IMR-90 (cell line): ENCODE data around the gene ZFPL1. TPM values are rescaled to one million over a fixed set of nuclear protein-coding genes. Genes with fewer than 3 reads are reported as not detected.

Experiments used
- ATAC-seq: fragments of 200-7000 bp; cut with Tn5 transposase; 2 replicates; pipeline ENCODE4 v1.9.1; 2020; ENCODE audit warnings: low read depth, mild to moderate bottlenecking, moderate library complexity
- BruUV-seq: library from RNA; stranded (reverse); fragments of 400-500 nt; replicated peaks from 2 replicates; lab custom pipeline; 2021; lab: Mats Ljungman, UMichigan
- CTCF ChIA-PET: fragments of 300-600 bp; formaldehyde crosslinking; extraction: SDS; loops from one replicate; lab custom pipeline; 2021; ENCODE audit warnings: antibody characterized with exemption; lab: Yijun Ruan, JAX
- POLR2A ChIA-PET: fragments of 300-600 bp; sonication (Branson Sonifier 250); formaldehyde crosslinking; loops from one replicate; lab custom pipeline; 2022; ENCODE audit warnings: antibody characterized with exemption; ENCODE audit not compliant: unreplicated experiment; lab: Charles Lee
- DNase-seq: peaks from one replicate; pipeline ENCODE4 v3.0.0; 2013
- H2AFZ ChIP-seq: replicated peaks from 2 replicates; pipeline ENCODE3; 2013; ENCODE audit warnings: low read length, mild to moderate bottlenecking; ENCODE audit not compliant: poor library complexity
- H2AK5ac ChIP-seq: 2 replicates; pipeline ENCODE4 v1.6.1; 2013; ENCODE audit warnings: low read depth, low read length, inconsistent platforms
- H2AK9ac ChIP-seq: replicated peaks from 2 replicates; pipeline ENCODE3; 2013; ENCODE audit warnings: mild to moderate bottlenecking, low read depth, low read length, moderate library complexity; ENCODE audit not compliant: poor library complexity
- H2BK120ac ChIP-seq: 2 replicates; pipeline ENCODE4 v1.6.1; 2013; ENCODE audit warnings: low read depth, low read length, inconsistent platforms
- H2BK15ac ChIP-seq: 3 replicates; pipeline ENCODE4 v1.6.1; 2013; ENCODE audit warnings: low read depth, low read length, inconsistent platforms
- H2BK20ac ChIP-seq: 2 replicates; pipeline ENCODE4 v1.6.1; 2013; ENCODE audit warnings: low read depth, mild to moderate bottlenecking, inconsistent platforms, low read length, moderate library complexity
- H2BK5ac ChIP-seq: 2 replicates; pipeline ENCODE4 v1.6.1; 2013; ENCODE audit warnings: mild to moderate bottlenecking, low read depth, low read length, inconsistent platforms; ENCODE audit not compliant: poor library complexity, severe bottlenecking
- H3K14ac ChIP-seq: replicated peaks from 2 replicates; pipeline ENCODE4 v1.6.1; 2013; ENCODE audit warnings: low read depth, low read length, inconsistent platforms
- H3K18ac ChIP-seq: 2 replicates; pipeline ENCODE4 v1.6.1; 2013; ENCODE audit warnings: low read depth, low read length, control low read depth
- H3K23ac ChIP-seq: 2 replicates; pipeline ENCODE4 v1.6.1; 2013; ENCODE audit warnings: low read depth, low read length, inconsistent platforms
- H3K27ac ChIP-seq: 2 replicates; pipeline ENCODE4 v1.5.1; 2013; ENCODE audit warnings: mild to moderate bottlenecking, control low read depth, low read length; ENCODE audit not compliant: insufficient read depth
- H3K27me3 ChIP-seq: 2 replicates; pipeline ENCODE4 v1.6.1; 2013; ENCODE audit warnings: low read length; ENCODE audit not compliant: control insufficient read depth, insufficient read depth
- H3K36me3 ChIP-seq: 2 replicates; pipeline ENCODE4 v1.6.1; 2013; ENCODE audit warnings: low read length, mixed read lengths; ENCODE audit not compliant: control insufficient read depth, insufficient read depth
- H3K4ac ChIP-seq: 2 replicates; pipeline ENCODE4 v1.6.1; 2013; ENCODE audit warnings: low read depth, low read length, inconsistent platforms
- H3K4me1 ChIP-seq: 2 replicates; pipeline ENCODE4 v1.6.1; 2013; ENCODE audit warnings: low read length, mixed read lengths; ENCODE audit not compliant: control insufficient read depth, insufficient read depth
- H3K4me2 ChIP-seq: 2 replicates; pipeline ENCODE4 v1.6.1; 2013; ENCODE audit warnings: low read depth, mild to moderate bottlenecking, control low read depth, low read length, moderate library complexity
- H3K4me3 ChIP-seq: 2 replicates; pipeline ENCODE4 v1.5.1; 2013; ENCODE audit warnings: low read depth, mild to moderate bottlenecking, control low read depth, low read length, moderate library complexity; ENCODE audit not compliant: insufficient read depth
- H3K56ac ChIP-seq: 2 replicates; pipeline ENCODE4 v1.6.1; 2013; ENCODE audit warnings: low read length, inconsistent platforms; ENCODE audit not compliant: insufficient read depth; ENCODE audit errors: extremely low read depth
- H3K79me1 ChIP-seq, 2 experiments: 2 replicates each; pipeline ENCODE4 v1.6.1; 2013; ENCODE audit warnings: low read length in 2 of 2, inconsistent platforms in 1 of 2, low read depth in 1 of 2
- H3K9ac ChIP-seq: 2 replicates; pipeline ENCODE4 v1.6.1; 2013; ENCODE audit warnings: low read depth, low read length, control low read depth
- H3K9me1 ChIP-seq: 2 replicates; pipeline ENCODE4 v1.6.1; 2013; ENCODE audit warnings: low read length, inconsistent platforms; ENCODE audit not compliant: insufficient read depth
- H3K9me3 ChIP-seq: 2 replicates; pipeline ENCODE4 v1.6.1; 2013; ENCODE audit warnings: low read length; ENCODE audit not compliant: control insufficient read depth, insufficient read depth
- H4K20me1 ChIP-seq: 2 replicates; pipeline ENCODE4 v1.6.1; 2013; ENCODE audit warnings: low read length, inconsistent platforms; ENCODE audit not compliant: insufficient read depth
- H4K5ac ChIP-seq: 2 replicates; pipeline ENCODE4 v1.6.1; 2013; ENCODE audit warnings: mild to moderate bottlenecking, low read depth, low read length, control low read depth
- H4K8ac ChIP-seq, 2 experiments: 2 replicates each; pipeline ENCODE4 v1.6.1; 2013; ENCODE audit warnings: low read depth in 2 of 2, low read length in 2 of 2, control low read depth in 1 of 2, inconsistent platforms in 1 of 2
- H4K91ac ChIP-seq: 2 replicates; pipeline ENCODE4 v1.6.1; 2013; ENCODE audit warnings: low read depth, low read length, inconsistent platforms; ENCODE audit not compliant: insufficient read depth
- MAFK ChIP-seq: IDR thresholded peaks from 2 replicates; pipeline ENCODE4 v1.6.1; 2012; ENCODE audit warnings: low read depth, low read length, improper control_type of control experiment
- MXI1 ChIP-seq: IDR thresholded peaks from 2 replicates; pipeline ENCODE4 v1.6.1; 2012; ENCODE audit warnings: low read depth, mild to moderate bottlenecking, low read length, moderate library complexity, borderline replicate concordance
- RFX5 ChIP-seq: IDR thresholded peaks from 2 replicates; pipeline ENCODE4 v1.8.0; 2012; ENCODE audit warnings: low read depth, mild to moderate bottlenecking, low read length, moderate library complexity
- WGBS, 2 experiments: methylation state at CpG; one replicate each; pipeline versions ENCODE4 v1.1.5 to v1.1.7; 2013; ENCODE audit warnings: missing lambda C conversion rate in 2 of 2; ENCODE audit not compliant: insufficient read length in 1 of 2; ENCODE audit errors: extremely low coverage in 2 of 2; 5-methylcytosine and 5-hydroxymethylcytosine counted together
- dilution Hi-C: fragments of 300-500 bp; cut with HindIII; formaldehyde crosslinking; loops from one replicate; pipeline ENCODE4 v1.14.3; 2018; ENCODE audit warnings: low sequenced_read_pairs; ENCODE audit not compliant: unreplicated experiment
- in situ Hi-C: fragments of 300-500 bp; cut with MboI; formaldehyde crosslinking; loops from 3 replicates; pipeline ENCODE4 v1.14.3; 2019; ENCODE audit warnings: low sequenced_read_pairs, inconsistent platforms, mixed read lengths
- intact Hi-C: fragments of 100-400 bp; cut with micrococcal nuclease; formaldehyde crosslinking; loops from 2 replicates; pipeline ENCODE4 v1.10.0; 2022
- polyA plus RNA-seq, 3 experiments: library from polyadenylated mRNA; depleted of rRNA; stranded (reverse); fragments of >200 nt; gene quantifications; 2 replicates each; pipeline ENCODE4 v1.2.3, GENCODE V29; 2012; ENCODE audit warnings: low replicate concordance in 1 of 3
- total RNA-seq: library from RNA; depleted of rRNA; stranded (reverse); fragments of >200 nt; gene quantifications from 2 replicates; pipeline ENCODE4 v1.2.3, GENCODE V29; 2012

The ZFPL1 gene
- total and polyA plus RNA-seq, 2 of the 4 experiments (the other 2 are of a cell fraction), result 24.0 to 67.5 TPM

DNA sequence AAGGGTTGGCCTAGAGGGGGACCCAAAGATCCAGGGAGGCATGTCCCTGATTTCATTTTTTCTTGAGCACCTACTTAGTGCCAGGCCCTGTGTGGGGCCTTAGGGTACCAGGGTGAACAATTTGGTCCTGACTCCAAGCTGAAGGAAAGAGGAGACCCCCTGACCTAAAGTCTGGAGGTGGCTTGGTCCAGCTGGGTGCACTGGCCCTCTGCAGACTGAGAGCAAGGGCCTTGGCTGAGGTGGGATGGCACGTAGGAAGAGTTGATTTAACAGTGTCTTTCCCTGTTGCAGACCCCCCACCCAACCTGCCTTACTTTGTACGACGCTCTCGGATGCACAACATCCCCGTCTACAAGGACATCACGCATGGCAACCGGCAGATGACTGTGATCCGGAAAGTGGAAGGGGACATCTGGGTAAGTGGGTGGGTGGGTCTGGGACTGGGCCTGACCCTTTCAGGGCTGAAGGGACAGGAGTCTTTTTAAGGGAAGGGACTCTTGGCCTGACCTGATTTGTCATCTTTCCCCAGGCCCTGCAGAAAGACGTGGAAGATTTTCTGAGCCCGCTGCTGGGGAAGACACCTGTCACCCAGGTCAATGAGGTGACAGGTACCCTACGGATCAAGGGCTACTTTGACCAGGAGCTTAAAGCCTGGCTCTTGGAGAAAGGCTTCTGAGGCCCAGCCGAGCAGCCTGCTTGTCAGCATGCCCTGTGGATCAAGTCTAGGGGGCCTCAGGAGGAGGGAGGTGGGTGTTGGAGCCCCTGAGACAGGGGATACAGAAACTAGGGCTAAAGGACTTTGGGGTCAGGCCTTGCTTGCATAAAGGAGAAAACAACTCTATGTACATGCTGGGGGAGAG lies 41.4 kb downstream of the ZFPL1 start:
- Histone ChIP-seq H4K8ac (no peak overlapping the region), H3K23ac (no peak overlapping the region), H2AFZ (no peak overlapping the region), H4K91ac (no peak overlapping the region), H3K4ac (no peak overlapping the region), H2BK20ac (no peak overlapping the region), H3K27ac (no peak overlapping the region), H2BK120ac (no peak overlapping the region), H3K18ac (no peak overlapping the region), H2BK15ac (no peak overlapping the region), H2AK9ac (no peak overlapping the region), H4K20me1 (peaks cover 9% of the 10 kb centered on the region; the same call in 1 of the 2 replicates), H3K9me1 (0 out of 2 replicates have a peak, but pooled peaks cover 4% of the 10 kb centered on the region), H3K56ac (no peak overlapping the region), H3K4me2 (no peak overlapping the region), H3K36me3 (peaks cover 60% of the 10 kb centered on the region), H2AK5ac (no peak overlapping the region), H3K14ac (no peak overlapping the region), H2BK5ac (no peak overlapping the region), H3K4me3 (no peak overlapping the region), H3K9ac (no peak overlapping the region), H3K27me3 (no peaks in the 10 kb centered on the region), H4K5ac (no peak overlapping the region), H3K9me3 (no peaks in the 10 kb centered on the region), H3K79me1 (peaks cover 24 to 61% of the 10 kb centered on the region in 2 experiments), H3K4me1 (no peaks in the 10 kb centered on the region; the same call in 1 of the 2 replicates)
- in situ Hi-C loops, result no loop called here
- dilution Hi-C loops, result no loop called here
- no TSS peak for BruUV-seq
- DNase-seq (no peak), ATAC-seq (no peak)
- CTCF ChIA-PET, result no interaction called here
- no peak for TF ChIP-seq MXI1
- TF ChIP-seq RFX5, result no peak
- TF ChIP-seq MAFK, result no peak
- POLR2A ChIA-PET, result no interaction called here
- intact Hi-C loops, result no loop called here
- 87% methylated on average over 2 of the region's 12 CpGs; no CpG with 5 or more reads in 1 of the 2 experiments for WGBS, 2 experiments
